GM18951 (cell line): ENCODE measurements around the gene FKBP2.

Experiments
- POLR2A ChIP-seq: IDR thresholded peaks from 4 replicates; pipeline ENCODE4 v1.6.1; 2011; ENCODE audit warnings: mild to moderate bottlenecking; ENCODE audit not compliant: insufficient read length, insufficient read depth; ENCODE audit errors: extremely low read depth
- in situ Hi-C: fragments of 300-500 bp; cut with MboI; formaldehyde crosslinking; loops from one replicate; pipeline ENCODE4 v1.12.0; 2022; ENCODE audit warnings: low sequenced_read_pairs, mixed read lengths, inconsistent platforms; ENCODE audit not compliant: unreplicated experiment

The FKBP2 gene

GRCh38 chr11:64285885-64286800 lies 45.2 kb downstream of the FKBP2 start:
- in situ Hi-C loops: no loop called here
- TF ChIP-seq POLR2A: no peak

GRCh38 chr11:64286801-64287159 lies 45.9 kb downstream of the FKBP2 start:
- no peak for TF ChIP-seq POLR2A
- in situ Hi-C loops: no loop called here

- in situ Hi-C loops: no loop called here
- TF ChIP-seq POLR2A: no peak
Measured at GRCh38 chr11:64287676-64288352, 46.9 kb downstream of the FKBP2 start.

- no peak for TF ChIP-seq POLR2A
- in situ Hi-C loops: no loop called here
Measured at GRCh38 chr11:64288353-64288750, 47.5 kb downstream of the FKBP2 start.

GRCh38 chr11:64289002-64289564 lies 48.2 kb downstream of the FKBP2 start:
- in situ Hi-C loops: no loop called here
- no peak for TF ChIP-seq POLR2A

GRCh38 chr11:64290352-64291261 lies 49.7 kb downstream of the FKBP2 start:
- in situ Hi-C loops: no loop called here
- no peak for TF ChIP-seq POLR2A

- in situ Hi-C loops: no loop called here
- no peak for TF ChIP-seq POLR2A
Measured at GRCh38 chr11:64291262-64291751, 50.4 kb downstream of the FKBP2 start, which contains the start of gene KCNK4. Gene KCNK4 (plus strand): TSS chr11:64291302. CDS start chr11:64293019, 1,717 bp downstream.

GRCh38 chr11:64291752-64292459 lies 51.0 kb downstream of the FKBP2 start:
- no peak for TF ChIP-seq POLR2A
- in situ Hi-C loops: no loop called here

- in situ Hi-C loops: no loop called here
- no peak for TF ChIP-seq POLR2A
Measured at GRCh38 chr11:64292460-64293254, 51.8 kb downstream of the FKBP2 start.
